CD4-positive, alpha-beta T cell treated with Interleukin-6 at 100 ng/mL for 8 hours (primary cell): Measurements from ENCODE around the gene IFT43.

ENCODE experiments used
- DNase-seq: peaks from one replicate; pipeline ENCODE4 v3.0.0-alpha.2; 2020; ENCODE audit warnings: mixed read lengths, low spot score

IFT43 gene

DNA sequence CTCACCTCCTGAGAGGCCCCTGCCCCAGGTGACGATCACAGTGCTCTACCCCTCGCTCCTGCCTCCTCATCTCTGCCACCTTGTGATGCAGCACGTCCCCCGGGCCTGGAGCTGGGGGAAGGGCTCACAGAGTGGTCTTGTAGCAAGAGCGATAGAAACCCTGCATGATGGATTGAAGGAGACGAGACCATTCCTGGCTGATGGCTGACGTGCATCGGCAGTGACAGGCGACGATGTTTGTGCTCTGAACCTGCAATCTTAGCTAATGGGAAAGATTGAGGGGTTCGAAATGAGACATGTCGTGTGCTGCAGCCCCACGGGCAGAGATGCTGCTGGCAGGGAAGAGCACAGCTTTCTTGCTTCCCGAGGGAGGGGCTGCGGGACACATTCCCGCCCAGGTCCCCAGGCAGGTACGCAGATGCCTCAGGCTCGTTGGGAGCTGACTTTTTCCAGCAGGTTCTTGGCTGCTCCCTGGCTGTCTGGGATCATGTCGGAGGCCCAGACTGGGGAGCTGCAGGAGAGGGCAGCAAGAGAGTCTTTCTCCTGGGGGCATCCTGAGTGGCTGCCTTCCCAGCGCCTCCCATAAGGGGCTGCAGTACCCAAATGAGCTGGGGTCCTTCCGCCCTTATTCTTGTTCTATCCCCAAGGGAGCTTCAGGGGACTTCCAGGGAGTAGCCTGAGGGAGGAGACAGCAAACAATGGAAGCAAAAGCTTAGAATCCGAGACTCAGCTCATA is 127.5 kb downstream of the IFT43 start:
- DNase-seq: no peak

DNA sequence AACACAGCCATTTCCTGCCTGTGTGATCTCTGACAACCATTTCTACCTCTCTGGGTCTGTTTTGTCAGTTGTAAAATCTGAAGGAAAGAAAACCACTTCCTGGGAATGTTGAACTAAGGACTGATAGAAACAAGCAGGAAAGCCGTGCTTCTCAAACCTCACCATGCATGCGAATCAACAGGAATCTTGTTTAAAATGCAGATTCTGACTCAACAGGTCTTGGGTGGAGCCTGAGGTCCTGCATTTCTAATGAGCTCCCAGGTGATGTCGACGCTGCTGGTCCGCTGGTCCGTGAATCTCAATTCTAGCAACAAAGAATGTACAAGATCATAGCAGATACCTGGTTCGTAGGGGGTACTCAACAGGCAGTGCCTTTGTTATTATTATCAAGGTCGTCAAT is 128.1 kb downstream of the IFT43 start:
- DNase-seq: no peak

DNA sequence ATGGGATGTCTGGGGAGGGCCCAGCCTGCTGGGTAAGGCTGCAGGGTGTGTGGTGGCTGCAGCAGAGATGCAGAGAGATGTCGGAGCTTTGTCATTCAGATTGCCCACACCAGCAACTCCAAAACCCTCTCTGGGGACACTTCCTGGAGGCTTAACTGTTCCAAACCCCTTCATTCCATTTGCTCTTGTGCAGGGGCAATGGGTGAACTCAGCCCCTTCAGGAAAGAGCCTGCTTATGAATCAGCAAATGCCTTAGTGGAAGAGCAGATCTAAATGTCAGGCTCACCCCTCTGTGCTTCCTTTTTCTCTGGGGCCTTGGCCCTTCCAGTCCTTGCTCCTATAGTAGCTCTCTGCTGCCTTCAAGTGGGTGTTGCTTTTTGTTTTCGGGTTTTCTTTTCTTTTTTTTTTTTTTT is 129.5 kb downstream of the IFT43 start:
- no peak for DNase-seq

DNA sequence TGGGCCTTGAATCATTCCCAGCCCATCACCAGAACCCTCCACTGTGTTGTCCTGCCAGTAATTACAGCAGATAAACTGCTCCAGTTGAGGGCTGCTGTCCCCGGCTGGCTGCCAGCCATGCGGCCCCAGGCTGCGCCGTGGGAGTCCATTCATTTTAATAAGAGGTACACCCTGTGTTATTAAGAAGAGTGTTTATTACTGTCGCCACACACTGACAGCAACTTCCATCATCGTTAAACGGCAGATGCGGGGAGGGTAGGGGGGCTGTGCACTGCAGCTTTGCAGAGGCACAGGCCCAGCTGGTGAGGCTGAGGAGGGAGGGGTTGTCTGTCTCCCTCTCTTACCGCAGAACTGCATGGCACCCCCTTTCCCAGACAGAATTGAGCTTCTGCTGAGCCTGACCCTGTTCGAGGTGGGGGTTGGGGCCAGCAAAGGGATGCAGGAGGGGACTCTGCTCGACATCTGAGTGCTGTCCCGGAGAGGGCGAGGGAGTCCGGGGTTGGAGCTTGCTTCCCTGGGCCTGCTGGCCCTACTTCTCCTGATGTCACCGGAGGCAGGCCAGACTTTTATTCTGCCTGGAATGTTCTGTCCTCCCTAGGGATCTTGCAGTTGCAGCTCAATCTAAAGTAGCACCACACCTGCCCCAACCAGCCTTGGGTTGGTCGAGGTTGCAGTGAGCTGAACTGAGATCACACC is 132.4 kb downstream of the IFT43 start:
- no peak for DNase-seq

DNA sequence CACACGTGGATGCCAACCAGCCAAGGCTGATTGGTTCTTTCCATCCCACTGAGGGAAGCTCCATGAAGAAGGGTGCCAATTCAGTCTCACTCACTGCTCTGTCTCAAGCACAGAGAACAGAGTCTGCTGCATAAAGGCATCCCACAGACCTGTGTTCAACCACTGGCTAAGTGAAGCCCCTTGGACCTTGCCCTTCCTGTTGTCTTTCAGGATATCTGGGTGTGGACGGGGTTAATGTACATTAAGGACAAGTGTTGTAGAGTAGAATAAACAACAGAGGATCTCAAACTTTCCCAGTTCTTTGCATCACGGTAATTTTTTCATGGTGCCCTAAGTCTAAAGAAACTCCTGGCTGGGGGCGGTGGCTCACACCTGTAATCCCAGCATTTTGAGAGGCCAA is 133.0 kb downstream of the IFT43 start:
- DNase-seq: no peak

DNA sequence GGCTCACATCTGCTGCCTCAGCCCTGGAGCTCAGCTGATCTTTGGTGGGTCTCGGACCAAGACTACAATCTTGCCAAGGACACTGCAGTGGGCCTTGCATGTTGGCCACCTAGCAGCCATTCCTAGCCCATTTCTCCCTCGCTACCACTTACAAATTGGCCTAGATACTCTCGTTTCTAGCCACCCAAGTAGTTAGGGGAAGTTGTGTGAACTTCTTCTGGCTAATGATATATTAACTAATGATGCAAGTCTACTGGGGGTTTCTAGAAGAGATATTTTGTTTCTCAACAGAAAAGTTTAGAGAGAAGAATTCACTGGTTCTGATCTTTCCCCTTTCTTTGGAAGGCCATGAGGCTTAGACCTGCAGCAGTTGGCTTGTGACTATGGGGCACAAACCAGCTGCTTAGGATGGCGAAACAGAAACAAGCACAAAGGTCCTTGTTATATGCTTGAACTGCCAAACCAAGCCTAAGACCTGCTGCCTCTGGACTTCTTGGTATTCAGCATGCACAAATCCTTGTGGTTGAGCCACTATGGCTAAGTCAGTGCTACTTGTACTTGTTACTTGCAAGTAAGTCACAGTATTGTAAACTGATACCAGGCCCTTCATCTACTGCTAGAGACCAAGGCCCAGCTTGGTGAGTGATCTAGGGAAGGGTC is 135.7 kb downstream of the IFT43 start:
- DNase-seq: no peak

DNA sequence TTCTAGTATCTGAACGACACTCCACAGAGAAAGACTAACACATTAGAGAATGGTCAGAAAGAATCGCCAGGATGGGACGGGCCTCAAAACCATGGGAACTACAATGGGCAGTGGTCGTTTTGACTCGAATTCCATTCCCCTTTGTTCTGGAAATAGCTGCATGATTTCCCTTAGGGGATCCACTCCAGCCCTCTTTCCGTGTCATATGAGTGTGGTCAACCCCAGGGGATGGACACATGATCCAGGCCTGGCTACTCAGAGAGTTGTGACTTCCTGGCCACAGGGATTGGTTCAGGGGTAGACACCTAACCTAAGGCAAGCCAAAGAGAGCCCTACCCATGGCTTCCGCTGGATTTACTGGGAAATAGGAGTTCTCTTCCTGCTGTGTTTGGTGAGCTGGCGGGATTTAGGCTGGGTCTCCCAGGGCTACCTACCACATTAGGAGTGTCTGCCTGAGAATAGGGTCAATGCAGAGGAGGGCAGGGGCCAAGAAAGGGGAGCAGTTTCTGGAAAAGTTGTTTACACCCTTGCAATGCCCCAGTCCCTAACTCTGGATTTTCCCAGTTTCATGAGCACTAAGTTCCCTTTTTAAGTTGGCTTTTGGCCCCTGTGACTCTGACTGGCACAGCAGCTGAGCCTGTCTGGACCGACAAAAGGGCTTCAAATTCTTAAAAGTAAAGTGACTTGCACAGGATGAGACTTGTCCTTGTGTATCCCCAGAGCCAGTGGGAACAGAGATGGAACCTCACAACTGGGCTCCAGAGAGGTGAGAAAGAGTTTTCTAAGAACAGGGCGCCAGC is 138.1 kb downstream of the IFT43 start:
- DNase-seq: no peak

DNA sequence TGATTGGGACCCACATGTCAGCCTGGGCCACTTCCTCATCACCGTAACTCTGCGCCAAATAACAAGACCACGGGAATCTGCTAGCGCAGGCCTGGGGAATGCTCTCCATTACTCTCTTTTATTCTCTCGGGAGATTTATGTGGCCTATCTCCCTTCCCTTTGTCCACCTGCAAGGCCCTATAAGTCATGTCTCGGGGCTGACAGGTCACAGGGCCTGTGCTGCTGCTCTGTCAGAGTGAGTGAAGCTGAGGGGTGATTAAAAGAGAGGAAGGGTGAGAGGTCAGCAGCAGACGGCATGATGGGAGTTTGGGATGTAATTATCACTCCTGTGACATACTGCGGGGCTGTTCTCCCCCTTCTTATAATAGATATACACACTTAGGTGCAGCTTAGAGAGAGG is 139.9 kb downstream of the IFT43 start:
- no peak for DNase-seq

DNA sequence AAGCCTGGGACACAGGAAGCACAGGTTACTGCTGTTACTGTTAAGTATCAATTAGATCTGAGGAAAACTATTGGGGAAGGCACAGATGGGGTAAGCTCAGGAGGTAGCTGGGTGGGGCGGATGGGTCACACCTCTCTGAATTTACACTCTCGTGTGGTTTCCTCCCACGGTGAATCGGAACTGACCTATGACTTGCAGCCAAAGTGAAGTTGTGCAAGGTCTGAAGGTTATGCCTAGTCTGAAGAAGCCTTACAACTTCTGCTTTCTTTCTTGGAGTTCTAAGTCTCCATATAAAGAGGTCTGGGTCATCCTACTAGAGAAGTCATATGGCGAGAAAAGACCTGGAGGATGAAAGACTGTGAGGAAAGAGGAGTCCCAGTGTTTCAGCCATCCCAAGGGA is 140.5 kb downstream of the IFT43 start:
- no peak for DNase-seq

DNA sequence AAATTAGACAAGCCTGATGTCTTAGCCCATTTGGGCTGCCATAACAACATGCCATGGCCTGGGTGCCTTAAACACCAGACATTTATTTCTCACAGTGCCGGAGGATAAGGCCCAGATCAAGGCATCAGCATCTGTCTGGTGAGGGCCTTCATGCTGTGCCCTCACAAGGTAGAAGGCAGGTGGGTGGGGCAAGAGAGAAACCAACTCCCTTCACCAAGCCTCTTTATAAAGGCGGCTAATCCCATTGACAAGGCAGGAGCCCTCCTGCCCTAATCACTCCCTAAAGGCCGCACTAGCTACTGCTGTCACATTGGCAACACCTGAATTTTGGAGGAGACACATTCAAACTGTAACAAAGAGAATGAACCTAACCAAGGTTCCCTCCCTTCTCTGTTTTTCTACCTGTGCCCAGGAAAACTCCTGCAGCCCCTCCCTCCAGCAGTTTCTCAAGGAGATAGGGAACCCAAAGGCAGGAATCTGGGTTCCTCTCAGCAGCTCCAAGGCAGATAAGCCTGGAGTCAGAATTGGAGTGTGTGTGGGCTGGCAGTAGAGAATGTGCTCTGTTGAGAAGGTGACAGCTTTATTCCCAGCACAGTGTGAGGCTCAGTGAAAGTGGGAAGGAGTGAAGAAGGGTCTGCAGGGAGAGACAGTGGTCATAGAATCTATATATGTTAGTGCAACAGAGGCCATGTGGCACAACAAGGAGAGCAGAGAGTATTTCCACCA is 144.5 kb downstream of the IFT43 start:
- DNase-seq: no peak

DNA sequence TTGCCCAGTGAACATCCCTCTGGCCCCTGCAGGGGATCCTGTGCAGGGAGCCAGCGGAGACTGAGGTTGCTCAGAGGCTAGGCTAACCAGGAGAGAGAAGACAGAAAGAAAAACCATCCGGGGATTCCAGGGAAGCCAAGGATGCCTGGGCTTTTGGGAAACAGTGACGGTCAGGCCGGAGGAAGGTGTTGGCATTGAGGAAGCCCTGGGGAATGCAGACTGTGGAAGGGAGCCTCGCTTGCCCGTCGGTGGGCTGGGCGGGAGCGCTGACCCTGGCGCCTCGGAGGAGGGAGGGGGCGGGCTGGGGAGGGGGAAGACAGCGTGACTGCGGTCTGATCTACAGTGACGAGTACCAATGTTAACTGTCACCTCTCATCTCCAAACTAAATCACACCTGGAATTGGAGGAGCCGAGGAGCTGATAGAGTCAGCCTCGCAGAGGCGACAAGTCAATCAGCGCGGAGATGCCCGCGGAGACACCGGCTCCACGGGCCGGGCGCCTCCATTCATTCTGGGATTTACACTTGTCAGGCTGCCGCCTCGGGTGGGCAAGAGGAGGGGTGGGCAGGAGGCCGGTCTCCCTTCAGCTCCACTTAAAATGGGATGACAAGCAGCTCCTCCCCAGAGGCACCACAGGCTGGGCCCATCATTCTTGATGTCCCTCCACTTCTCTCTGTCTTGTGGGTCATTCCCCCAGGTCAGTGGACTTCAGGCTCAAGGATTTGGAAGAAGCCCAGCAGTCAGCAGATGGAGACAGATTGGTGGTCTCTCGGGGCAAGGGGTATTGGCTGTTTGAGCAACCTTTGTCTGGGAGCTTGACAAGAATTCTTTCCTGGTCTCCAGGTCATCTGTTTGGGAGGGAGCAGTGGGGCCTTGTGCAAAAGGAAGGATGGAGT is 145.8 kb downstream of the IFT43 start:
- DNase-seq: no peak

DNA sequence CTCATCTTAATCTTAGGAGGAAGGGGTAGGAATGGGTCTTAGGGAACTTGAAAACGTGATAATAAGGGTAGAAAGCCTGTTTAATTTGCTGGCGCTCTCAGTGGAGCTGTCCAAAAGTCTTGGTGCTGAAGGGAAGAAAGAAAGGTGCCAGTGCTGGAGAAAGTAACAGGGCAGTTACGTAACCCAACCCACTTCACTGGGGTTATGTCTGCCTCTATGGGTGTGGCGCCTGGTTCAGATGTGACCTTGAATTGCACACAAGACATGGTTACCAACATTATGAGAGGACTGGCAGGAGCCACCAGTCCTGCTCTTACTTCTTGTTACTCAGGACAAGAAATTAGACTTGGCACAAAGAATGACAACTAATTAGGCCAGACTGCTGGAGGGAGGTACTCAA is 147.5 kb downstream of the IFT43 start:
- DNase-seq: no peak
